IMR-90 (cell line): ENCODE results near the gene ABHD16B. TPM values are rescaled to one million over a fixed set of nuclear protein-coding genes. Genes with fewer than 3 reads are reported as not detected.

Experiments used
- ATAC-seq: fragments of 200-7000 bp; cut with Tn5 transposase; 2 replicates; pipeline ENCODE4 v1.9.1; 2020; ENCODE audit warnings: low read depth, mild to moderate bottlenecking, moderate library complexity
- BruUV-seq: library from RNA; stranded (reverse); fragments of 400-500 nt; replicated peaks from 2 replicates; lab custom pipeline; 2021; lab: Mats Ljungman, UMichigan
- CTCF ChIA-PET: fragments of 300-600 bp; formaldehyde crosslinking; extraction: SDS; loops from one replicate; lab custom pipeline; 2021; ENCODE audit warnings: antibody characterized with exemption; lab: Yijun Ruan, JAX
- POLR2A ChIA-PET: fragments of 300-600 bp; sonication (Branson Sonifier 250); formaldehyde crosslinking; loops from one replicate; lab custom pipeline; 2022; ENCODE audit warnings: antibody characterized with exemption; ENCODE audit not compliant: unreplicated experiment; lab: Charles Lee
- DNase-seq: peaks from one replicate; pipeline ENCODE4 v3.0.0; 2013
- H2AFZ ChIP-seq: replicated peaks from 2 replicates; pipeline ENCODE3; 2013; ENCODE audit warnings: low read length, mild to moderate bottlenecking; ENCODE audit not compliant: poor library complexity
- H2AK5ac ChIP-seq: 2 replicates; pipeline ENCODE4 v1.6.1; 2013; ENCODE audit warnings: low read depth, low read length, inconsistent platforms
- H2AK9ac ChIP-seq: replicated peaks from 2 replicates; pipeline ENCODE3; 2013; ENCODE audit warnings: mild to moderate bottlenecking, low read depth, low read length, moderate library complexity; ENCODE audit not compliant: poor library complexity
- H2BK120ac ChIP-seq: 2 replicates; pipeline ENCODE4 v1.6.1; 2013; ENCODE audit warnings: low read depth, low read length, inconsistent platforms
- H2BK15ac ChIP-seq: 3 replicates; pipeline ENCODE4 v1.6.1; 2013; ENCODE audit warnings: low read depth, low read length, inconsistent platforms
- H2BK20ac ChIP-seq: 2 replicates; pipeline ENCODE4 v1.6.1; 2013; ENCODE audit warnings: low read depth, mild to moderate bottlenecking, inconsistent platforms, low read length, moderate library complexity
- H2BK5ac ChIP-seq: 2 replicates; pipeline ENCODE4 v1.6.1; 2013; ENCODE audit warnings: mild to moderate bottlenecking, low read depth, low read length, inconsistent platforms; ENCODE audit not compliant: poor library complexity, severe bottlenecking
- H3K14ac ChIP-seq: replicated peaks from 2 replicates; pipeline ENCODE4 v1.6.1; 2013; ENCODE audit warnings: low read depth, low read length, inconsistent platforms
- H3K18ac ChIP-seq: 2 replicates; pipeline ENCODE4 v1.6.1; 2013; ENCODE audit warnings: low read depth, low read length, control low read depth
- H3K23ac ChIP-seq: 2 replicates; pipeline ENCODE4 v1.6.1; 2013; ENCODE audit warnings: low read depth, low read length, inconsistent platforms
- H3K27ac ChIP-seq: 2 replicates; pipeline ENCODE4 v1.5.1; 2013; ENCODE audit warnings: mild to moderate bottlenecking, control low read depth, low read length; ENCODE audit not compliant: insufficient read depth
- H3K27me3 ChIP-seq: 2 replicates; pipeline ENCODE4 v1.6.1; 2013; ENCODE audit warnings: low read length; ENCODE audit not compliant: control insufficient read depth, insufficient read depth
- H3K36me3 ChIP-seq: 2 replicates; pipeline ENCODE4 v1.6.1; 2013; ENCODE audit warnings: low read length, mixed read lengths; ENCODE audit not compliant: control insufficient read depth, insufficient read depth
- H3K4ac ChIP-seq: 2 replicates; pipeline ENCODE4 v1.6.1; 2013; ENCODE audit warnings: low read depth, low read length, inconsistent platforms
- H3K4me1 ChIP-seq: 2 replicates; pipeline ENCODE4 v1.6.1; 2013; ENCODE audit warnings: low read length, mixed read lengths; ENCODE audit not compliant: control insufficient read depth, insufficient read depth
- H3K4me2 ChIP-seq: 2 replicates; pipeline ENCODE4 v1.6.1; 2013; ENCODE audit warnings: low read depth, mild to moderate bottlenecking, control low read depth, low read length, moderate library complexity
- H3K4me3 ChIP-seq: 2 replicates; pipeline ENCODE4 v1.5.1; 2013; ENCODE audit warnings: low read depth, mild to moderate bottlenecking, control low read depth, low read length, moderate library complexity; ENCODE audit not compliant: insufficient read depth
- H3K56ac ChIP-seq: 2 replicates; pipeline ENCODE4 v1.6.1; 2013; ENCODE audit warnings: low read length, inconsistent platforms; ENCODE audit not compliant: insufficient read depth; ENCODE audit errors: extremely low read depth
- H3K79me1 ChIP-seq, 2 experiments: 2 replicates each; pipeline ENCODE4 v1.6.1; 2013; ENCODE audit warnings: low read length in 2 of 2, inconsistent platforms in 1 of 2, low read depth in 1 of 2
- H3K9ac ChIP-seq: 2 replicates; pipeline ENCODE4 v1.6.1; 2013; ENCODE audit warnings: low read depth, low read length, control low read depth
- H3K9me1 ChIP-seq: 2 replicates; pipeline ENCODE4 v1.6.1; 2013; ENCODE audit warnings: low read length, inconsistent platforms; ENCODE audit not compliant: insufficient read depth
- H3K9me3 ChIP-seq: 2 replicates; pipeline ENCODE4 v1.6.1; 2013; ENCODE audit warnings: low read length; ENCODE audit not compliant: control insufficient read depth, insufficient read depth
- H4K20me1 ChIP-seq: 2 replicates; pipeline ENCODE4 v1.6.1; 2013; ENCODE audit warnings: low read length, inconsistent platforms; ENCODE audit not compliant: insufficient read depth
- H4K5ac ChIP-seq: 2 replicates; pipeline ENCODE4 v1.6.1; 2013; ENCODE audit warnings: mild to moderate bottlenecking, low read depth, low read length, control low read depth
- H4K8ac ChIP-seq, 2 experiments: 2 replicates each; pipeline ENCODE4 v1.6.1; 2013; ENCODE audit warnings: low read depth in 2 of 2, low read length in 2 of 2, control low read depth in 1 of 2, inconsistent platforms in 1 of 2
- H4K91ac ChIP-seq: 2 replicates; pipeline ENCODE4 v1.6.1; 2013; ENCODE audit warnings: low read depth, low read length, inconsistent platforms; ENCODE audit not compliant: insufficient read depth
- BHLHE40 ChIP-seq: fragments of 150-350 bp; IDR thresholded peaks from 2 replicates; pipeline ENCODE4 v1.6.1; 2016; ENCODE audit warnings: mild to moderate bottlenecking, low read depth, low read length
- CEBPB ChIP-seq: IDR thresholded peaks from 2 replicates; pipeline ENCODE4 v1.6.1; 2012; ENCODE audit warnings: low read depth, low read length, improper control_type of control experiment
- CHD1 ChIP-seq: IDR thresholded peaks from 2 replicates; pipeline ENCODE4 v1.6.1; 2012; ENCODE audit warnings: low read depth, low read length, improper control_type of control experiment
- MAFK ChIP-seq: IDR thresholded peaks from 2 replicates; pipeline ENCODE4 v1.6.1; 2012; ENCODE audit warnings: low read depth, low read length, improper control_type of control experiment
- MXI1 ChIP-seq: IDR thresholded peaks from 2 replicates; pipeline ENCODE4 v1.6.1; 2012; ENCODE audit warnings: low read depth, mild to moderate bottlenecking, low read length, moderate library complexity, borderline replicate concordance
- NFE2L2 ChIP-seq: fragments of 150-350 bp; IDR thresholded peaks from 2 replicates; pipeline ENCODE4 v1.6.1; 2016; ENCODE audit warnings: low read depth, mild to moderate bottlenecking, low read length
- POLR2A ChIP-seq: IDR thresholded peaks from 2 replicates; pipeline ENCODE4 v1.6.1; 2012; ENCODE audit warnings: mild to moderate bottlenecking, low read depth, low read length
- RAD21 ChIP-seq: IDR thresholded peaks from 2 replicates; pipeline ENCODE4 v1.6.1; 2012; ENCODE audit warnings: low read length, improper control_type of control experiment
- whole genome bisulfite sequencing, 2 experiments: methylation state at CpG; one replicate each; pipeline versions ENCODE4 v1.1.5 to v1.1.7; 2013; ENCODE audit warnings: missing lambda C conversion rate in 2 of 2; ENCODE audit not compliant: insufficient read length in 1 of 2; ENCODE audit errors: extremely low coverage in 2 of 2; 5-methylcytosine and 5-hydroxymethylcytosine counted together
- dilution Hi-C: fragments of 300-500 bp; cut with HindIII; formaldehyde crosslinking; loops from one replicate; pipeline ENCODE4 v1.14.3; 2018; ENCODE audit warnings: low sequenced_read_pairs; ENCODE audit not compliant: unreplicated experiment
- in situ Hi-C: fragments of 300-500 bp; cut with MboI; formaldehyde crosslinking; loops from 3 replicates; pipeline ENCODE4 v1.14.3; 2019; ENCODE audit warnings: low sequenced_read_pairs, inconsistent platforms, mixed read lengths
- intact Hi-C: fragments of 100-400 bp; cut with micrococcal nuclease; formaldehyde crosslinking; loops from 2 replicates; pipeline ENCODE4 v1.10.0; 2022
- polyA plus RNA-seq, 3 experiments: library from polyadenylated mRNA; depleted of rRNA; stranded (reverse); fragments of >200 nt; gene quantifications; 2 replicates each; pipeline ENCODE4 v1.2.3, GENCODE V29; 2012; ENCODE audit warnings: low replicate concordance in 1 of 3
- total RNA-seq: library from RNA; depleted of rRNA; stranded (reverse); fragments of >200 nt; gene quantifications from 2 replicates; pipeline ENCODE4 v1.2.3, GENCODE V29; 2012
- TF ChIP-seq, protein P1 (sequence below): fragments of 150-350 bp; IDR thresholded peaks from 2 replicates; pipeline ENCODE4 v1.6.1; 2016; ENCODE audit warnings: low read depth, mild to moderate bottlenecking, low read length, moderate library complexity, borderline replicate concordance
- TF ChIP-seq, protein P2 (sequence below): conservative IDR thresholded peaks from 2 replicates; pipeline ENCODE4 v1.5.1; 2012; ENCODE audit warnings: mild to moderate bottlenecking, low read depth, low read length, improper control_type of control experiment

ABHD16B gene
- total and polyA plus RNA-seq, 2 of the 4 experiments (the other 2 are of a cell fraction): 0.05 TPM; not detected in 1

DNA sequence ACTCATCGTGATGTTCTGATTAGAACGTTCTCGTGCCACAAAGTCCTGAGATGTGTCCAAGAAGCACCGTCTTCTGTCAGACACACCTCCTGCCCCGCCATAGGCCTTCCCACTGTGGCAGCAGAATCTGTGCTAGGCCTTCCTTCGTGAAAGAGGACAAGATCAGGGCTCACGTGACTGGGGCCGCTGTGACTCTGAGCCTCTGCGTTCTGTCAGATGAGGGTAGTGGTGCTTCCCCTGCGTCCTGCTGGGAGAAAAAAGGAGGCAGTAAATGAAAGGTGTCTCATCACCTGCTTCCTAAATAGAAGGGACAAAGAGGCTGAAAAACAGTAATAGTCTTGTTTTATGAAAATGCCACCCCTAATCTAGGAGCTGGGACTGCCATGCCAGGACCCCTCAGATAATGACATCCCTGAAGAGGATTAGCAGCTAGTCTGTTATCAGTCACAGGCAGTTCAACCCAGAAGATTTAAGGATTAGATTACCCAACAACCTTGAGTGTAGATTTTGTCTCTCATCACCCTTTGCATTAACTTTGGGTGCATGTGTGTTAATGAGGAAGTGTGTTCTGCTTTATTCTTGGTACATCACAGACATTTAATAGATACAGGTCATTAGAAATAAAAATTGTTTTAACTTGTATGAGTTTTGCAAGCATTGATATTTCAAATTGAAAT, 37.7 kb downstream of the ABHD16B start:
- no peak overlapping the region for H3K27ac ChIP-seq
- no peaks in the 10 kb centered on the region for H3K27me3 ChIP-seq
- CTCF ChIA-PET: no interaction called here
- H2BK15ac ChIP-seq: no peak overlapping the region
- no TSS peak for BruUV-seq
- no peak overlapping the region for H4K91ac ChIP-seq
- peaks cover 86% of the 10 kb centered on the region for H4K20me1 ChIP-seq
- intact Hi-C loops: no loop called here
- H4K5ac ChIP-seq: no peak overlapping the region
- H3K4me1 ChIP-seq: peaks cover 13% of the 10 kb centered on the region
- dilution Hi-C loops: no loop called here
- H2AFZ ChIP-seq: no peak overlapping the region
- no peak overlapping the region for H4K8ac ChIP-seq
- no peak overlapping the region for H3K23ac ChIP-seq
- H3K56ac ChIP-seq: no peak overlapping the region
- TF ChIP-seq RAD21: no peak
- no peak for TF ChIP-seq POLR2A
- TF ChIP-seq, protein P1, sequence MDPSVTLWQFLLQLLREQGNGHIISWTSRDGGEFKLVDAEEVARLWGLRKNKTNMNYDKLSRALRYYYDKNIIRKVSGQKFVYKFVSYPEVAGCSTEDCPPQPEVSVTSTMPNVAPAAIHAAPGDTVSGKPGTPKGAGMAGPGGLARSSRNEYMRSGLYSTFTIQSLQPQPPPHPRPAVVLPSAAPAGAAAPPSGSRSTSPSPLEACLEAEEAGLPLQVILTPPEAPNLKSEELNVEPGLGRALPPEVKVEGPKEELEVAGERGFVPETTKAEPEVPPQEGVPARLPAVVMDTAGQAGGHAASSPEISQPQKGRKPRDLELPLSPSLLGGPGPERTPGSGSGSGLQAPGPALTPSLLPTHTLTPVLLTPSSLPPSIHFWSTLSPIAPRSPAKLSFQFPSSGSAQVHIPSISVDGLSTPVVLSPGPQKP: no peak
- no peak for TF ChIP-seq MXI1
- TF ChIP-seq CEBPB: no peak
- TF ChIP-seq BHLHE40: no peak
- TF ChIP-seq CHD1: no peak
- TF ChIP-seq, protein P2, sequence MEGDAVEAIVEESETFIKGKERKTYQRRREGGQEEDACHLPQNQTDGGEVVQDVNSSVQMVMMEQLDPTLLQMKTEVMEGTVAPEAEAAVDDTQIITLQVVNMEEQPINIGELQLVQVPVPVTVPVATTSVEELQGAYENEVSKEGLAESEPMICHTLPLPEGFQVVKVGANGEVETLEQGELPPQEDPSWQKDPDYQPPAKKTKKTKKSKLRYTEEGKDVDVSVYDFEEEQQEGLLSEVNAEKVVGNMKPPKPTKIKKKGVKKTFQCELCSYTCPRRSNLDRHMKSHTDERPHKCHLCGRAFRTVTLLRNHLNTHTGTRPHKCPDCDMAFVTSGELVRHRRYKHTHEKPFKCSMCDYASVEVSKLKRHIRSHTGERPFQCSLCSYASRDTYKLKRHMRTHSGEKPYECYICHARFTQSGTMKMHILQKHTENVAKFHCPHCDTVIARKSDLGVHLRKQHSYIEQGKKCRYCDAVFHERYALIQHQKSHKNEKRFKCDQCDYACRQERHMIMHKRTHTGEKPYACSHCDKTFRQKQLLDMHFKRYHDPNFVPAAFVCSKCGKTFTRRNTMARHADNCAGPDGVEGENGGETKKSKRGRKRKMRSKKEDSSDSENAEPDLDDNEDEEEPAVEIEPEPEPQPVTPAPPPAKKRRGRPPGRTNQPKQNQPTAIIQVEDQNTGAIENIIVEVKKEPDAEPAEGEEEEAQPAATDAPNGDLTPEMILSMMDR: no peak
- TF ChIP-seq MAFK: no peak
- TF ChIP-seq NFE2L2: no peak
- H2BK20ac ChIP-seq: no peak overlapping the region
- H2BK5ac ChIP-seq: no peak overlapping the region
- ATAC-seq (no peak), DNase-seq (no peak)
- no peak overlapping the region for H3K4ac ChIP-seq
- H2AK9ac ChIP-seq: no peak overlapping the region
- whole genome bisulfite sequencing, 2 experiments: 88% methylated on average over 3 of the region's 10 CpGs; no CpG with 5 or more reads in 1 of the 2 experiments
- H3K18ac ChIP-seq: no peak overlapping the region
- no peak overlapping the region for H3K14ac ChIP-seq
- peaks cover 12% of the 10 kb centered on the region for H3K36me3 ChIP-seq
- no peak overlapping the region for H2AK5ac ChIP-seq
- no peak overlapping the region for H3K4me2 ChIP-seq
- H3K9ac ChIP-seq: no peak overlapping the region
- no peak overlapping the region for H2BK120ac ChIP-seq
- POLR2A ChIA-PET: no interaction called here
- in situ Hi-C loops: no loop called here
- H3K9me3 ChIP-seq: no peaks in the 10 kb centered on the region
- no peak overlapping the region for H3K4me3 ChIP-seq
- H3K9me1 ChIP-seq: peaks cover 21% of the 10 kb centered on the region
- H3K79me1 ChIP-seq: peaks cover 2 to 71% of the 10 kb centered on the region in 2 experiments; a peak in 3 of 4 replicates
